Measurements from ENCODE around the gene BNC2. TPM values are rescaled to one million over a fixed set of nuclear protein-coding genes. Genes with fewer than 3 reads are reported as not detected.

BNC2 gene
- total RNA-seq, 4 donors from 2014 or later, result 17.2 to 26.7 (median 20.1) TPM

DNA sequence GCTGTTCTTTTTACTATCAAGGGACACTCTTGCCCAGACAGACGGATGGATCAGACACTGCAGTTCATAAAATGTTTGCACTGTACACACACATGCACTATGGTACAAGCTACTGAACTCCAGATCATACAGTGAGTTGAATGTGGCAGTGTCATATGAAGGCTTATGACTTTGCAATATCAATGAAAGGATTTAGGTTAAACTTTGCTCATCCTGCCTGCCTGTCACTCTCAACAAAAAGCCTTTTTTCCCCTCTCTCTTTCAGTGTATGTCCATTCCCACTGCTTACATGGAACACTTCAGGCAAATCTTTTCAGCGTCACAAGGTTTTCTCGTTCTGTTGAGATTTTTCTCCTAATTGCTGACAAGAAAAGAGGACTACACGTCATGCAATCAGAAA lies 97.4 kb downstream of the BNC2 start:
- TF ChIP-seq, protein P1, sequence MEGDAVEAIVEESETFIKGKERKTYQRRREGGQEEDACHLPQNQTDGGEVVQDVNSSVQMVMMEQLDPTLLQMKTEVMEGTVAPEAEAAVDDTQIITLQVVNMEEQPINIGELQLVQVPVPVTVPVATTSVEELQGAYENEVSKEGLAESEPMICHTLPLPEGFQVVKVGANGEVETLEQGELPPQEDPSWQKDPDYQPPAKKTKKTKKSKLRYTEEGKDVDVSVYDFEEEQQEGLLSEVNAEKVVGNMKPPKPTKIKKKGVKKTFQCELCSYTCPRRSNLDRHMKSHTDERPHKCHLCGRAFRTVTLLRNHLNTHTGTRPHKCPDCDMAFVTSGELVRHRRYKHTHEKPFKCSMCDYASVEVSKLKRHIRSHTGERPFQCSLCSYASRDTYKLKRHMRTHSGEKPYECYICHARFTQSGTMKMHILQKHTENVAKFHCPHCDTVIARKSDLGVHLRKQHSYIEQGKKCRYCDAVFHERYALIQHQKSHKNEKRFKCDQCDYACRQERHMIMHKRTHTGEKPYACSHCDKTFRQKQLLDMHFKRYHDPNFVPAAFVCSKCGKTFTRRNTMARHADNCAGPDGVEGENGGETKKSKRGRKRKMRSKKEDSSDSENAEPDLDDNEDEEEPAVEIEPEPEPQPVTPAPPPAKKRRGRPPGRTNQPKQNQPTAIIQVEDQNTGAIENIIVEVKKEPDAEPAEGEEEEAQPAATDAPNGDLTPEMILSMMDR (IDR thresholded peaks at IDR 0.05; ENCODE audit: low read depth), result no peak

DNA sequence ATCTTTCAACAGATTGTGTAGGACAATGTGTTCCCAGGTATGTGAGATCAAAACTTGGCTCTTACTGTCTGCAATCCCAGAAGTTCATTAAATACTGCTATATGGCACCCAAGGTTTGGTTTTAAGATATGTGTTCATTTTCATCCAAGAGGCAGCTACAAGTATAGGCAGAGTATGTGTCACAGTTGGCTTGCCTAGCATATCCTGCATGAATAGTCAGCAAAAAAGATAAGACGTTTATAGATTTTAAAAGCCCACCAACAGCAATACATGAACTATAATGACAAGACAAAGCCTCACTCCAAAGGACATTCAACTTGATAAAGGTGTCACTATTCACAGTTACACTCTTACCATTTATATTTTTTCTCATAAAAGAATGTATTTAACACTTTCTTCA lies 99.1 kb downstream of the BNC2 start:
- TF ChIP-seq, protein P1 (IDR thresholded peaks at IDR 0.05; ENCODE audit: low read depth), result no peak

DNA sequence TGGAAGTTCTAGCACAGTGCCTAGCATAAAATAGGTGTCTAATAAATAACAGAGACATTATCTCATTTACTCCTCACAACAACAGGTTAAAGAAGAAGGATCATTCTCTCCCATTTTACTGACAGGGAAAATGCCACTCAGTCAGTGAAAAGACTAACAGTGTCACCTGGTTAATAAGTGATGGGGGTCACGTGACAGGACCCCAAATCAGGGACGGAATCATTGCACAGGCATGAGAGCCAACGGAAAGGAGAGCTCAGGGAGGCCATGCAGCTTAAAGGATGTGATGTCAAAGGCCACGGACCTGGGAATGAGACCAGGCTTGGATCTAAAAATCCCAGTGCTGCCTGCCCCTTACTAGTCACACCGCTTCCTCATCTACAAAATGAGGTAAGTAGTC lies 101.2 kb downstream of the BNC2 start:
- TF ChIP-seq, protein P1 (IDR thresholded peaks at IDR 0.05; ENCODE audit: low read depth), result no peak

DNA sequence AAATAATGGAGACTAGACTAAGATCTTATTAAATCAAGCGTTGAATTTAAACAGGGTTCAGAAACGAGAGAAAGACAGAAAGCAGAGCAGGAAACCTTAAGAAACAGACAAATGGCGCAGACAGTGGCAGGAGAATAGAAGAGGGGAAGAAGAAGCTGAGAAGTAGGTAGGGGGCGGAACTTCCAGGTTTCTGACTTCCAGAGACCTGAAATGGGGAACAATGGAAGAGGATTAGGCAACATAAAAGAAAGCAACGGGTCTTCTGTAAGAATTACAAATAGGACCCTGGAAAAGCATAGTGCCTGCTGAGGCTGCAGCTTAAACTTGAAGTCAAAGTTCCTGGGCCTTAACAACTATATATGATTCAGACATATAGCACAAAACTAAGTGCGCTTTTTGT lies 101.7 kb downstream of the BNC2 start:
- TF ChIP-seq, protein P1 (IDR thresholded peaks at IDR 0.05; ENCODE audit: low read depth), result no peak

DNA sequence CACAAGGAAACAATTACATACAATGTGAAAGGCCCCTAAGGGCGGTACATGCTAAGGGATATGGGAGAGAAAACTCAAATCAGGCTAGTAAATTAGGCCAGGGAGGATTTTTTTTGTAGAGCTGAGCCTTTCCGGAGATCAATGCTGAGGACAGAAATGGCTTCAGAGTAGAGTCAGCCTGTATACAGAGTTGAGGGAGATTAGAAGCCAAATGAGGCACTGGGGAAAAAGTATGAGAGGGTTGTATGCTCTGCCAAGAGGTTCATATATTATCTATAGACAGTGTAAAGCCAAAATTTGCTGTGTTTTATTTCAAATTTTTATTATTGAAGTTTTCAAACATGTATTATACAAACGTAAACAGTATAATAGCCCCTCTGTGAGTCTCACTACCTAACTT lies 103.1 kb downstream of the BNC2 start:
- TF ChIP-seq, protein P1 (IDR thresholded peaks at IDR 0.05; ENCODE audit: low read depth), result no peak

DNA sequence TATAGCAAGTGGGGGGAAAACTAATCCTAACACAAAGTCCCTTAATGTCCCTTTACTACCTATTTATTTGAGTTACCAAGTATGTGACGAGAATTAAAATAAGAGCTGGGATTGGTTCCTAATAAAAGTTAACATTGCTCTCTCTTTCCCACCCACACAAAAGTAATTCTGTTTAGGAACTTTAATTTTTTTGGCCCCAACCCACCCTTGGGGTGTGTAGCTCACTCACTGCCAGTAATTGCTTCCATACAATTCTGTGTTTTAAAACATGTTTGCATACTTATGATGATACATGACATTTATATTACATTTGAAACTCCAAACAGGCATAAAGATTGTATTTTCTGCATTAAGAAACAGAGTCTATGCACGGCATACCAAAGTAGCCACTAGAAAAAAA lies 106.5 kb downstream of the BNC2 start:
- TF ChIP-seq, protein P1 (IDR thresholded peaks at IDR 0.05; ENCODE audit: low read depth), result no peak

DNA sequence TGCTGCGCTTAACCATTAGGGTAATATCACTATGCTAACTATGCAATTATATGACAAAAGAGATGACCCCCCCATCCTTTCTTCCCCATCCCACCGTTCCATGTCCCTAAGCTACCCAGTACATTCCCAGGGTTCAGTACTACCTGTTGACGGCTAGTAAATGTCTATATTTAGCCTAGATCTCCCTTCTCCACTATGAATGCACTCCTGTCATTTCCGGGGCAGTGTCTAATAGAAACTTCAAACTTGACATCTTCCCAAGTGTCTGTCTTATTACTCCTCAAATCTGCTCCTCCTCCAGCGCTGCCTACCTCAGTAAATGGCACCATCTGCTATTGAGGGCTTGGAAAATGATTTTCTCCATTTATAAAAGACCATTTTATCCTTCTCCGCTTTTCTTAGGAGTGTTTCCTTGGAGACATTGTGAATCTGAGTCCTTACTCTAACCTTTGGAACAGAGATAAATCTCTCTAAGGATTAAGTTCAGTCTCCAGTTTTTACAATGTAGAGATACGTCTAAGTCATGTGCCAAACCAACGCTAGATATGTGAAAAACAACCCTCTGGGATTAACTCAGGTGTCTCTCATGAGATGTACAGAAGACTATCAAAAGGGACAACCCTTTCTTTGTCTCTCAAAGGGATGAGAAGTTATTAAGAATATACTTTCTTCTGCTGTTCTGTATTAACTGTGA lies 114.9 kb downstream of the BNC2 start:
- TF ChIP-seq, protein P1 (IDR thresholded peaks at IDR 0.05; ENCODE audit: low read depth), result no peak

Measured in subcutaneous adipose tissue (tissue), 4 donors.